Left forelimb (tissue), 1 donor: ENCODE measurements around the gene RIMS4.

Experiments
- DNase-seq: peaks from one replicate; pipeline ENCODE4 v3.0.0-alpha.2; 2018; ENCODE audit warnings: low spot score

RIMS4 gene

GRCh38 chr20:44719841-44720240 is 90.5 kb downstream of the RIMS4 start:
- DNase-seq, result no peak

GRCh38 chr20:44717986-44718385 is 92.4 kb downstream of the RIMS4 start:
- DNase-seq, result no peak

- no peak for DNase-seq
Observed at GRCh38 chr20:44716309-44717106, 93.8 kb downstream of the RIMS4 start.

- no peak for DNase-seq
Observed at GRCh38 chr20:44715499-44716308, 94.6 kb downstream of the RIMS4 start.

- DNase-seq, result peak; percentile 86
Observed at GRCh38 chr20:44714701-44715498, 95.4 kb downstream of the RIMS4 start, which contains the start of gene CCN5. TSS of gene CCN5 (plus strand) at chr20:44715369. CDS start at chr20:44715391, 22 bp downstream.

- no peak for DNase-seq
Observed at GRCh38 chr20:44714102-44714700, 96.1 kb downstream of the RIMS4 start.

GRCh38 chr20:44711237-44711636 is 99.1 kb downstream of the RIMS4 start:
- no peak for DNase-seq

GRCh38 chr20:44709797-44710196 is 100.5 kb downstream of the RIMS4 start:
- DNase-seq, result no peak

GRCh38 chr20:44709380-44709779 is 101.0 kb downstream of the RIMS4 start:
- no peak for DNase-seq

- DNase-seq, result no peak
Observed at GRCh38 chr20:44707018-44707579, 103.2 kb downstream of the RIMS4 start.

- no peak for DNase-seq
Observed at GRCh38 chr20:44706301-44707017, 103.9 kb downstream of the RIMS4 start.

GRCh38 chr20:44705364-44706094 is 104.8 kb downstream of the RIMS4 start:
- no peak for DNase-seq

GRCh38 chr20:44704551-44704971 is 105.8 kb downstream of the RIMS4 start:
- no peak for DNase-seq

GRCh38 chr20:44703956-44704488 is 106.3 kb downstream of the RIMS4 start:
- DNase-seq, result no peak

- DNase-seq, result no peak
Observed at GRCh38 chr20:44703183-44703925, 107.0 kb downstream of the RIMS4 start.

- DNase-seq, result peak; percentile 86
Observed at GRCh38 chr20:44702776-44703175, 107.6 kb downstream of the RIMS4 start.

- DNase-seq, result no peak
Observed at GRCh38 chr20:44701858-44702256, 108.5 kb downstream of the RIMS4 start.
